Skeletal muscle tissue (tissue), 4 donors: Measurements from ENCODE around the gene TOP3B. TPM values are rescaled to one million over a fixed set of nuclear protein-coding genes. Genes with fewer than 3 reads are reported as not detected.

ENCODE experiments used
- H3K27ac ChIP-seq: one replicate; pipeline ENCODE4 v1.7.0; 2013; ENCODE audit warnings: mild to moderate bottlenecking, low read depth, low read length, inconsistent platforms
- H3K27me3 ChIP-seq, 3 donors: one replicate each; pipeline ENCODE4 v1.7.0; 2013; ENCODE audit warnings: low read length in 3 of 3; ENCODE audit not compliant: control insufficient read depth in 3 of 3, insufficient read depth in 3 of 3
- H3K36me3 ChIP-seq, 3 donors: one replicate each; pipeline ENCODE4 v1.7.0; 2013; ENCODE audit warnings: low read length in 3 of 3; ENCODE audit not compliant: control insufficient read depth in 3 of 3, insufficient read depth in 3 of 3
- H3K4me1 ChIP-seq, 3 donors: one replicate each; pipeline ENCODE4 v1.7.0; 2013; ENCODE audit warnings: low read length in 3 of 3, mild to moderate bottlenecking in 3 of 3; ENCODE audit not compliant: control insufficient read depth in 3 of 3, insufficient read depth in 3 of 3
- H3K4me3 ChIP-seq, 3 donors: one replicate each; pipeline ENCODE4 v1.7.0; 2013; ENCODE audit warnings: low read length in 3 of 3
- H3K9ac ChIP-seq, 3 donors: one replicate each; pipeline ENCODE4 v1.7.0; 2013; ENCODE audit warnings: low read length in 3 of 3, mild to moderate bottlenecking in 3 of 3, moderate library complexity in 2 of 3, low read depth in 1 of 3
- H3K9me3 ChIP-seq, 3 donors: one replicate each; pipeline ENCODE4 v1.7.0; 2013; ENCODE audit warnings: low read length in 3 of 3; ENCODE audit not compliant: control insufficient read depth in 3 of 3
- total RNA-seq: library from RNA; depleted of rRNA; stranded (reverse); fragments of >200 nt; gene quantifications from one replicate; pipeline ENCODE4 v1.2.3, GENCODE V29; 2014
- donor health status: Osteomylitis.

Gene TOP3B
- total RNA-seq, 1 donor from 2014 or later, result 14.1 TPM

- Histone ChIP-seq H3K36me3 (peaks cover 14 to 16% (median 16%) of the 10 kb centered on the region in 3 donors), H3K4me1 (peaks cover 78 to 80% (median 78%) of the 10 kb centered on the region in 3 donors), H3K4me3 (no peak overlapping the region), H3K9ac (peak overlapping the region in 1 of 3 donors; percentile 86), H3K9me3 (no peaks in the 10 kb centered on the region), H3K27ac (peak overlapping the region; percentile 87), H3K27me3 (no peaks in the 10 kb centered on the region)
Observed at GRCh38 chr22:21939461-21939913, 43.1 kb downstream of the TOP3B start.

DNA sequence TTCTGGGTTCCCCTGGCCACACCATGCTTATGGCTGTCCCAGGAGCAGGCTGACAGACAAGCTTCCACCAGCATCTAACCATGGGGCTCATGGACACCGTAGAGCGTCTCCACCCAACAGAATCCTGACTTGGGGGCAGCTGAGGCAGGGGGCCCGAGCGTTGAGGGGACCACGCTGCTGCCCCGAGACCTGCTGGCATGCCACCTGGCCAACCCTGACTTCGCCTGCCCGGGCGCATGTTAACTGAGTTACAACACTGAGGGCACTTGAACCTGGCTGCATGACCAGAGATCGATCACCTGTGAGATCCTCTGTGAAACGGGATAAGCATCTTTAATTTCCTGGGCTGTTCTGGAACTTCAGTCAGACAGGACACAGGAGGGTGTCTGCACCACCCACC lies 43.7 kb downstream of the TOP3B start:
- Histone ChIP-seq H3K27me3 (no peaks in the 10 kb centered on the region), H3K27ac (peak overlapping the region; percentile 87), H3K9ac (peak overlapping the region in 1 of 3 donors; percentile 86), H3K9me3 (no peaks in the 10 kb centered on the region), H3K4me1 (peaks cover 72 to 74% (median 73%) of the 10 kb centered on the region in 3 donors), H3K36me3 (peaks cover 9 to 15% (median 13%) of the 10 kb centered on the region in 3 donors), H3K4me3 (peak overlapping the region; percentile 14 to 76 (median 74))

GRCh38 chr22:21938071-21938822 lies 44.3 kb downstream of the TOP3B start:
- H3K27me3 ChIP-seq, result no peaks in the 10 kb centered on the region
- H3K4me1 ChIP-seq, result peaks cover 66 to 67% (median 67%) of the 10 kb centered on the region in 3 donors
- peaks cover 10 to 17% (median 15%) of the 10 kb centered on the region in 3 donors for H3K36me3 ChIP-seq
- H3K9ac ChIP-seq, result peak overlapping the region; percentile 67 to 86 (median 80)
- H3K27ac ChIP-seq, result peak overlapping the region; percentile 87
- no peaks in the 10 kb centered on the region for H3K9me3 ChIP-seq
- peak overlapping the region; percentile 74 to 78 (median 76) for H3K4me3 ChIP-seq

DNA sequence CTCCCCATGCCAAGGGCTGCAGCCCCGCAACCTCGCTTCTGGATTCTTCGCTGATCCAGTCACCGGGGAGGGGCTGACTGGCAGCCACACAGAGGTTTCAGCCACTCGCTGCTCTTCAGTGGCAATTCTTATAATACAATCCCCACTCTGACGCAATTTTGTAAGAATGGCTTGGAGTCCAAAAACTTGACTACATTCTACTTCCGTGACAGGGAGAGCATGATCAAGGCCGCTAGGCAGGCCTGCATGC lies 44.8 kb downstream of the TOP3B start:
- H3K9ac ChIP-seq, result peak overlapping the region; percentile 67 to 86 (median 80)
- peaks cover 61 to 62% (median 62%) of the 10 kb centered on the region in 3 donors for H3K4me1 ChIP-seq
- peak overlapping the region; percentile 87 for H3K27ac ChIP-seq
- peak overlapping the region; percentile 64 to 78 (median 74) for H3K4me3 ChIP-seq
- no peaks in the 10 kb centered on the region for H3K9me3 ChIP-seq
- no peaks in the 10 kb centered on the region for H3K27me3 ChIP-seq
- peaks cover 15 to 22% (median 20%) of the 10 kb centered on the region in 3 donors for H3K36me3 ChIP-seq

DNA sequence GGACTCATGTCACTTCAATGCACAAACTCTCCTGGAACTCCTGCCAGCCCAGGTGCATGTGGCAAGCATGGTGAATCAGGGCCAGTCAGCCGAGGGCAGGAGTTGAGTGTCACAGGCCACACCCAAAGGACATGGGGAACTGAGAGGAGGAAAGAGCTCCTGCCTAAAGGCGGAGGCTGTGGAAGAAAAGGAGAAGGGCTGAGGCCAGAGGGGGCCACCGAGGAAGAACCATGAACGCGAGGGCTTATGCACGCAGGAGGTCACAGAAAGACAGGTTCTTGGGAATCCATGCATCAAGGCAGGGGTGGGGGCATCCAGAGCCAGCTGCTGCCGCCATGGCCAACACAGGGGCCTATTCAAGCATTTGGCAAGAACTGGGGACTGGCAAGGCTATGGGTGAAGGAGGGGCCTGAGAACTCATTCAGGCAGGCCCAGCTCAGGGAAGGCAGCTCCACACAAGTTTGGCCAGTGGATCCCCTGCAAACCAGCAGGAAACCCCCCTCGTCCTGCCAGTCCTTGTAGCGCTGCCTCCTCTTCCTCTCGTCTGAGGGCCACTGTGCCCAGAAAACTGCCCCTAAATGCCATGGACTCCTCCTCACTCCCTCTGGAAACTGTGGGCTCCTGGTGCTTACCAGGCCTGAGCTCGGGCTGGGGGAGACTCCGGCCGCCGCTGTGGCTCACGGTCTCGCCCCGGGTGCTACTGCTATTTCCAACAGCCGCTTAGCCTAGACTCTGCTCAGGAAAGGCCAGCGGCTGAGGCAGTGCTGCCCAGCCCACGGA lies 45.4 kb downstream of the TOP3B start:
- H3K9ac ChIP-seq, result peak overlapping the region; percentile 67 to 86 (median 80)
- peak overlapping the region; percentile 64 to 78 (median 74) for H3K4me3 ChIP-seq
- peaks cover 56 to 57% (median 57%) of the 10 kb centered on the region in 3 donors for H3K4me1 ChIP-seq
- peaks cover 20 to 26% (median 25%) of the 10 kb centered on the region in 3 donors for H3K36me3 ChIP-seq
- H3K27me3 ChIP-seq, result no peaks in the 10 kb centered on the region
- H3K27ac ChIP-seq, result peak overlapping the region; percentile 87
- H3K9me3 ChIP-seq, result no peaks in the 10 kb centered on the region

GRCh38 chr22:21936151-21936775 lies 46.3 kb downstream of the TOP3B start:
- peaks cover 46 to 48% (median 48%) of the 10 kb centered on the region in 3 donors for H3K4me1 ChIP-seq
- no peaks in the 10 kb centered on the region for H3K27me3 ChIP-seq
- H3K36me3 ChIP-seq, result peaks cover 23 to 26% (median 25%) of the 10 kb centered on the region in 3 donors
- peak overlapping the region; percentile 87 for H3K27ac ChIP-seq
- H3K9ac ChIP-seq, result peak overlapping the region in 2 of 3 donors; percentile 67 to 86
- H3K4me3 ChIP-seq, result no peak overlapping the region
- no peaks in the 10 kb centered on the region for H3K9me3 ChIP-seq

- Histone ChIP-seq H3K27me3 (no peaks in the 10 kb centered on the region), H3K4me3 (no peak overlapping the region), H3K27ac (no peak overlapping the region), H3K4me1 (peaks cover 27 to 28% (median 27%) of the 10 kb centered on the region in 3 donors), H3K9me3 (no peaks in the 10 kb centered on the region), H3K9ac (no peak overlapping the region), H3K36me3 (peaks cover 42 to 46% (median 44%) of the 10 kb centered on the region in 3 donors)
Observed at GRCh38 chr22:21933910-21934309, 48.7 kb downstream of the TOP3B start.

- H3K36me3 ChIP-seq, result peaks cover 47 to 48% (median 48%) of the 10 kb centered on the region in 3 donors
- H3K9ac ChIP-seq, result no peak overlapping the region
- H3K4me1 ChIP-seq, result peaks cover 22 to 24% (median 22%) of the 10 kb centered on the region in 3 donors
- H3K27ac ChIP-seq, result no peak overlapping the region
- no peak overlapping the region for H3K4me3 ChIP-seq
- no peaks in the 10 kb centered on the region for H3K9me3 ChIP-seq
- no peaks in the 10 kb centered on the region for H3K27me3 ChIP-seq
Observed at GRCh38 chr22:21933413-21933812, 49.2 kb downstream of the TOP3B start.

DNA sequence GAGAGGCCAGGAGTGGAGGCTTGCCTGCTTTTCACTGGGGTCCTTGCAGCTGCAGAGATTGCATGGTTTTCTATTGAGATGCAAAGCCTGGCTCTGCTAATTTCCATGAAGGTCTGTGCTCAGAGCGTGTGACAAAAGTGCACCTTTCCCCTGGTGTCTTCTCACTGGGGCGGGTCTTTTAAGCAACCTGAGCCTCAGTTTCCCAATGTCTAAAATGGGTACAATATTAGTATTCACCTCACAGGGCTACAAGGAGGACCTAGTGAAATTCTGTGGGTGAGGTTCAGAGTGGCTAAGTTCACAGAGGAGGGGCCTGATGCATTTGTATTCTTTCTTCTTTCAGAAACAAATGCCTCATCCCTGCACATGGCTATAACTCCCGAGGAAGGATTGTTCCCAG lies 50.2 kb downstream of the TOP3B start:
- peaks cover 49 to 56% (median 54%) of the 10 kb centered on the region in 3 donors for H3K36me3 ChIP-seq
- no peaks in the 10 kb centered on the region for H3K27me3 ChIP-seq

More for the DNA sequence above, 50.2 kb downstream of the TOP3B start:
- Histone ChIP-seq H3K4me1 (peaks cover 11 to 14% (median 12%) of the 10 kb centered on the region in 3 donors), H3K9ac (no peak overlapping the region), H3K9me3 (no peaks in the 10 kb centered on the region), H3K4me3 (no peak overlapping the region), H3K27ac (no peak overlapping the region)
